CD4-positive, alpha-beta T cell treated with Interleukin-4 for 1 hour (primary cell): ENCODE results near the gene PDGFC.

ENCODE experiments used
- DNase-seq, 2 donors: peaks; one replicate each; pipeline ENCODE4 v3.0.0-alpha.2; 2020 to 2022

The PDGFC gene

GRCh38 chr4:156820931-156821330 lies 150.7 kb downstream of the PDGFC start:
- no peak for DNase-seq

- no peak for DNase-seq
Measured at GRCh38 chr4:156816360-156816755, 155.2 kb downstream of the PDGFC start.

- DNase-seq = no peak
Measured at GRCh38 chr4:156815717-156816359, 155.8 kb downstream of the PDGFC start.

- no peak for DNase-seq
Measured at GRCh38 chr4:156811963-156812362, 159.6 kb downstream of the PDGFC start.

- no peak for DNase-seq
Measured at GRCh38 chr4:156811286-156811685, 160.3 kb downstream of the PDGFC start.

- no peak for DNase-seq
Measured at GRCh38 chr4:156805696-156806095, 165.9 kb downstream of the PDGFC start.

- no peak for DNase-seq
Measured at GRCh38 chr4:156803056-156803455, 168.5 kb downstream of the PDGFC start.

- DNase-seq = no peak
Measured at GRCh38 chr4:156800463-156800862, 171.1 kb downstream of the PDGFC start.

GRCh38 chr4:156799121-156799589 lies 172.4 kb downstream of the PDGFC start:
- no peak for DNase-seq

GRCh38 chr4:156798438-156798837 lies 173.2 kb downstream of the PDGFC start:
- DNase-seq = no peak

GRCh38 chr4:156797206-156797605 lies 174.4 kb downstream of the PDGFC start:
- no peak for DNase-seq

GRCh38 chr4:156795727-156796126 lies 175.9 kb downstream of the PDGFC start:
- no peak for DNase-seq

- no peak for DNase-seq
Measured at GRCh38 chr4:156794863-156795262, 176.7 kb downstream of the PDGFC start.

- no peak for DNase-seq
Measured at GRCh38 chr4:156792462-156793085, 179.0 kb downstream of the PDGFC start.

GRCh38 chr4:156790866-156791265 lies 180.7 kb downstream of the PDGFC start:
- DNase-seq = no peak

- DNase-seq = no peak
Measured at GRCh38 chr4:156788782-156789181, 182.8 kb downstream of the PDGFC start.

- DNase-seq = no peak
Measured at GRCh38 chr4:156786713-156787112, 184.9 kb downstream of the PDGFC start.

- DNase-seq = no peak
Measured at GRCh38 chr4:156784970-156785369, 186.6 kb downstream of the PDGFC start.

- no peak for DNase-seq
Measured at GRCh38 chr4:156783966-156784365, 187.6 kb downstream of the PDGFC start.

GRCh38 chr4:156782491-156782890 lies 189.1 kb downstream of the PDGFC start:
- DNase-seq = no peak

- no peak for DNase-seq
Measured at GRCh38 chr4:156781852-156782251, 189.7 kb downstream of the PDGFC start.

GRCh38 chr4:156779774-156780173 lies 191.8 kb downstream of the PDGFC start:
- no peak for DNase-seq

GRCh38 chr4:156779042-156779441 lies 192.6 kb downstream of the PDGFC start:
- DNase-seq = no peak

- DNase-seq = no peak
Measured at GRCh38 chr4:156778606-156779005, 193.0 kb downstream of the PDGFC start.

GRCh38 chr4:156778093-156778492 lies 193.5 kb downstream of the PDGFC start:
- DNase-seq = no peak
